GM21619 (cell line): ENCODE results near the gene AEBP2.
"Not testable (repeated sequence)": the region's sequence is repeated elsewhere in the genome, so short reads cannot be mapped to it uniquely, and the experiment has no call there.

ENCODE experiments used
- ATAC-seq: cut with Tn5 transposase; IDR thresholded peaks from one replicate; pipeline ENCODE4 v1.9.1; 2021; ENCODE audit not compliant: unreplicated experiment

The AEBP2 gene

GRCh38 chr12:19421503-19422282 is 17.6 kb upstream of the AEBP2 start:
- no peak for ATAC-seq

DNA sequence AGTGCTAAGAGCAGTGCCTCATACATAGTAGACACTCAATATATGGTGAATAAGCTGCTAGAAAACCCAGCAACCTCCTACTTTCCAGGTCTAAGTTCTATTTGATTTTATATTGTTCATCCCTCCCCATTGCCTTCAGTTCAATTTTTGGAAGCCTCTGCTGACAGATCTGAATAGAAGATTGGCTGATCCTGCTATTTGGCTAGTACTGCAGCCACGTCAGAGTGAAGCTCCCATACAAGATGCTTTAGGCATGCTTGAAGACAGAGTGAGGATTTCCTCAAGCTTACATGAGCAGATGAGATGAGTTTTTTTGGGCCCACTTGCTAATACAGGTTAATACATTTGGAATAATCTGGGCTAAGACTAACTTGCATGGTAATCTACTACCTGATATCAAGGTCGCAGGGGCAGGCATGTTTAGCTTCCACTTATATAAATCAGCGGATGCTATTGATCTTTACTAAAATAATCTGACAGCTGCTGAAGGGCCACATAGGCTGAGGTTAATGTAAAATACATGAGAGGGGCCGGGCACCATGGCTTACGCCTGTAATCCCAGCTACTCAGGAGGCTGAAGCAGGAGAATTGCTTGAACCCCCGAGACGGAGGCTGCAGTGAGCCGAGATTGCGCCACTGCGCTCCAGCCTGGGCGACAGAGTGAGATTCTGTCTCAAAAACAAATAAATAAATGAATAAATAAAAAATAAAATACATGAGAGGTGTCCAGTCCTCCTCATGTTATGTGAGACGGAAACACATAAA is 15.9 kb upstream of the AEBP2 start:
- no peak for ATAC-seq

DNA sequence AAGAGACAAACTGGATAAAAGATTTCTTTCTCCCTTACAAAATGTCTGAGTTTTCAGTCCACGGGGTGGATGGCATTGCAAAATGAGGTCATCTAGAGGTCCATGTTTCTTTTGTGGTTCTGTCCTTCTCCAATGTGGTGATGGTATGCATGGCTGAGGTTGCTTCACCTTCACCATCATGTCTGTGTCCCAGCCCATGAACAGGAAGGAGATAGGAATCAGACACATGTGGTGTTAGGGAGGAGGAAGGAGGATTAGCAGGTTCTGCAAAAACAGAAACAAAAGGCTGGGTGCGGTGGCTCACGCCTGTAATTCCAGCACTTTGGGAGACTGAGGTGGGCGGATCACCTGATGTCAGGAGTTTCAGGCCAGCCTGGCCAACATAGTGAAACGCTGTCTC is 11.0 kb upstream of the AEBP2 start:
- no peak for ATAC-seq

DNA sequence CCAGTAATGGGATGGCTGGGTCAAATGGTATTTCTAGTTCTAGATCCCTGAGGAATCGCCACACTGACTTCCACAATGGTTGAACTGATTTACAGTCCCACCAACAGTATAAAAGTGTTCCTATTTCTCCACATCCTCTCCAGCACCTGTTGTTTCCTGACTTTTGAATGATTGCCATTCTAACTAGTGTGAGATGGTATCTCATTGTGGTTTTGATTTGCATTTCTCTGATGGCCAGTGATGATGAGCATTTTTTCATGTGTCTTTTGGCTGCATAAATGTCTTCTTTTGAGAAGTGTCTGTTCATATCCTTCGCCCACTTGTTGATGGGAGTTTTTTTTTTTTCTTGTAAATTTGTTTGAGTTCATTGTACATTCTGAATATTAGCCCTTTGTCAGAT is 9.8 kb upstream of the AEBP2 start:
- ATAC-seq = not testable (repeated sequence)

- ATAC-seq = no peak
Measured at GRCh38 chr12:19430988-19431387, 8.3 kb upstream of the AEBP2 start.

- ATAC-seq = peak; percentile 51
Measured at GRCh38 chr12:19431407-19432308, 7.6 kb upstream of the AEBP2 start.

DNA sequence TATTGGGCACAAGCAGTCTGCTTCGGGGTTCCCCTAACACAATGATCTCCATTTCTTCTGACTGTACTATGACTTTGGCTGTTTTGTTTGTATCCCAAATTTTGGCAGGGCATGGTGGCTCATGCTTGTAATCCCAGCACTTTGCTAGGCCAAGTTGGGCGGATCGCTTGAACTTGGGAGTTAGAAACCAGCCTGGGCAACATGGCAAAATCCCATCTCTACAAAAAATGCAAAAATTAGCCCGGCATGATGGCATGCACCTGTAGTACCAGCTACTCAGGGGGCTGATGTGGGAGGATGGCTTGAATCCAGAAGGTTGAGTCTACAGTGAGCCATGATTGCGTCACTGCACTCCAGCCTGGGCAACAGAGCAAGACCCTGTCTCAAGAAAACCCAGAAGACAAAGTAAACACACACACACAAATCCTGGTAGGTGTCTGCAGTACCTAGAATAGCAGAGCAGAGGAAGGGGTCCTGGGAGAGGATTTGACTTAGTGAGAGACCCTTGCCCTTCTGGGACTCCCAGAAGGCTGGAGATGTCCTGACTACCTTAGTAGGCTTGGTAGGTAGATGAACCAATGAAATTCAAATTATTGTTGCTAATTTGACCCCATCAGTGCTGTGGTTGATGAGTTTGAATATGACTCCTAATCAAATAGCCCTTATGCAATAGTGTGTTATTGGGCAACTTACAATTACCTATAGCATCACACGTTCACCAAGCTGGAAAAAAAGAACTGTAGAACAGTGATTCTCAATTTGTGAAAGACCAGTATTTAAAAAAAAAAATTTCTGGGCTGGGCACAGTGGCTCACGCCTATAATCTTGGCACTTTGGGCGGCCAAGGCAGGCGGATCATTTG is 6.8 kb upstream of the AEBP2 start:
- ATAC-seq = no peak

DNA sequence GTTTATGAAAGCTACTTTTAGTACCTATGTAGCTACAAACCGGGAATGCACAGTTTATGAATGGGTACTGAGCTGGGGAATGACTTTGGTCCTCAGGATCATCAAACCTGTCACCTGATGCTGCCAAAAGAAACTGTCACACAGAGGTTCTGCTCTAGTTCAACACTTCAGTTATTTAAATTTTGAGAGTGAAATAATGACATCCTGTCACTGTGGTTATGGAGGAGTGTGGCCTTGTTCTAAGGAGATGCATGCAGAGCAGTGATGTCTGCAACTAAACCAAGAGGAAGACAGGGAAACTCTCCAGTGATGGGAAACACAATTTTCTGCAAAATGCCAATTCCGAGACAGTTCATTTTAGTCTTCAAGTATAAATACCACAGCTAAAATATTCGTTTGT is 4.8 kb upstream of the AEBP2 start:
- ATAC-seq = no peak

- no peak for ATAC-seq
Measured at GRCh38 chr12:19435831-19436497, 3.3 kb upstream of the AEBP2 start.

DNA sequence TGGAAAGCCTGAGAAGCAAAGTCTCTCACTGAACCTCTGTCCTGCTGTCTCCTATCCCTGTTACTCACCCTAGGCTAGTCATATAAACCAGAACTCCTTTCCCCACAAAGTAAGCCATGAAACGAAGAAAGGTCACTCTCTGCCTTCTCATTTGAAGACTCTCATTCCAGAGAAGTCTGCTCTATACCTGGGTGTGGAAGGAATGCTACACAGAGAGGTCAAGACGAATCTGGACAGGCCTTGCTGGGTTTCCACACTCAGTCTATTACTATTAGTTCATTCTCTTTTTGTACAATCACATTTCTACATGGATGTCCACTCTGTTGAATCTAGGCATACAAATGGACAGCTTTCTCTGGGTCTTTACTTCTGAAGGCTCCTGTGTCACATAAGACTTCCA is 2.4 kb upstream of the AEBP2 start:
- no peak for ATAC-seq

GRCh38 chr12:19437996-19438395 is 1.3 kb upstream of the AEBP2 start:
- ATAC-seq = no peak

DNA sequence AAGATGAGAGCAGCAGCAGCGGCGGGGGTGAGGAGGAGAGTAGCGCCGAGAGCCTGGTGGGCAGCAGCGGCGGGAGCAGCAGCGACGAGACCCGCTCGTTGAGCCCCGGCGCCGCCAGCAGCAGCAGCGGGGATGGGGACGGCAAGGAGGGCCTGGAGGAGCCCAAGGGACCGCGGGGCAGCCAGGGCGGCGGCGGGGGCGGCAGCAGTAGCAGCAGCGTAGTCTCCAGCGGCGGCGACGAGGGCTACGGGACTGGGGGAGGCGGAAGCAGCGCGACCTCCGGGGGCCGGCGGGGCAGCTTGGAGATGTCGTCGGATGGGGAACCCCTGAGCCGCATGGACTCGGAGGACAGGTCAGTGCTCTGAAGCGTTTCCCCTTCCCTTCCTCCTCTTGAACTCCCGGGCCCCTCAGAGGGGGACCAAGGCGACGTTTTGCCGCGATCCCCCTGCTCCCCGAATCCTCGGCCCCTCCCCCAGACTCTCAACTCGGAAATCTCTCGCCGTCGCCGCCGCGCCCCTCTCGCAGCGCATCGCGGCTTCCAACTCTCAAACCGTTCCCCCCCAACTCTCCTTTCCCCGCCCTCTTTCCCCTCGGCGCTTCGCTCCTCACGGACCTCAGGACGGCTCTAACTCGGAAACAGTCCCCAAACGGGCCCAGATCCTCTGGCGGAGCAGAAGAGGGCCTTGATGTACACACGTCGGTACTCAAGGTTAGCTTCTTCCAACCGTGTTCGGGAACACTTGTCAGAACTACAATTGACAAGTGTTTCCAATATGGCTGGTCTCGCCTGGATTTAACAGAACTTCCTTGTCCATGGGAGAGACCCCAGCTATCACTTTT is 947 bp downstream of the AEBP2 start:
- peak; percentile 32 for ATAC-seq

DNA sequence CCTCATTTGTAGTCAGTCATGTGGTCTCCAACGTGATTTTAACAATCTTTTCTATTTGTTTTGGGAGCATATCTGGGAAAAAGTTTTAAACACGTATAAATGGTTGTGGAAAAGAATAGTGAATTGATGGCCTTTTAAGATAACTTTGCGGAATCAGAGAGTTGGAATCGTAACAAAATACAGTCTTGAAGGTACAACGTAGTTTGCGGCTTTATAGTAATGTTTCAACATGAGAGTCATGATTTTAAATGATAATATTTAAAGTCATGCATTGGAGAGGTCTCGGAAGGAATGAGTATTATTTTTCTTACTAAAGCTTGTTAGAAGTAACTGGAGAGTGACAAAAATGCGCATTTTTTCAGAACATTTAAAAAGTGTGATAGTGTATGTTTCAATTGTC is 1.6 kb downstream of the AEBP2 start:
- ATAC-seq = no peak

DNA sequence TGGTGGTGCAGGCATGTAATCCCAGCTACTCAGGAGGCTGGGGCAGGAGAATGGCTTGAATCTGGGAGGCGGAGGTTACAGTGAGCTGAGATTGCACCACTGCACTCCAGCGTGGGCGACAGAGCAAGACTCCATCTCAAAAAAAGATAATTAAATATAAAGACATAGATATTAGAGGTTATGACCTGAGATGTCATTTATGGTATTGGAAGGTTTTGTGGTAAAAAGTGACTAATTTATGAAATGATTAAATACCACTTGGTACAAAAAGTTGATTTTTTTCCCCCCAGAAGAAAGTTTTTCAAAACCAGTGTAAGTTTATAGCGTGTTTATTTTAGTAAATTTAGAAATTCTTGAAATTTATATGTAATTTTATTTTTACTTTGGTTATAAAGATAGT is 4.3 kb downstream of the AEBP2 start:
- ATAC-seq = no peak

GRCh38 chr12:19444097-19444496 is 4.8 kb downstream of the AEBP2 start:
- ATAC-seq = no peak

- no peak for ATAC-seq
Measured at GRCh38 chr12:19447386-19447785, 8.1 kb downstream of the AEBP2 start.

- no peak for ATAC-seq
Measured at GRCh38 chr12:19449814-19450213, 10.5 kb downstream of the AEBP2 start.

DNA sequence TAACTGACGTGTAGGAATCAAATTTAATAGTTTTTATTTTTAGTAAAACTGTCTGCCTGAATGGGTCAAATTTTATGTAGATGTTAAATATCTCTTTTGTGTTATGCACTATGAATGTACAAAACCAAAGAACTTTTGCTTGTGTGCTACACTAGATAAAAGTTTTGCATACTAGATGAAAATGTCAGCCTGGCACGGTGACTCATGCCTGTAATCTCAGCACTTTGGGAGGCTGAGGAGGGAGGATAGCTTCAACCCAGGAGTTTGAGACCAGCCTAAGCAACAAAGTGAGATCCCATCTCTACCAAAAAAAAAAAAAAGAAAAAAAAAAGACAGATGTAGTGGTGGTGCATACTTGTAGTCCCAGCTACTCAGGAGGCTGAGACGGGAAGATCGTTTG is 11.1 kb downstream of the AEBP2 start:
- ATAC-seq = no peak

- ATAC-seq = no peak
Measured at GRCh38 chr12:19451196-19451595, 11.9 kb downstream of the AEBP2 start.
